HFFc6 (cell line): ENCODE measurements around the gene SUB1. TPM values are rescaled to one million over a fixed set of nuclear protein-coding genes. Genes with fewer than 3 reads are reported as not detected.

Experiments used
- DNase-seq: peaks from one replicate; pipeline ENCODE4 v3.0.0-alpha.2; 2018
- H3K27ac Mint-ChIP-seq: 2 replicates; pipeline ENCODE4 v1.8.0; 2020; ENCODE audit warnings: mild to moderate bottlenecking, mixed read lengths
- H3K27me3 Mint-ChIP-seq: 2 replicates; pipeline ENCODE4 v1.8.0; 2021; ENCODE audit warnings: mild to moderate bottlenecking, moderate library complexity, mixed read lengths; ENCODE audit not compliant: insufficient read depth
- H3K36me3 Mint-ChIP-seq: 2 replicates; pipeline ENCODE4 v1.8.0; 2021; ENCODE audit warnings: low read depth, mixed read lengths
- H3K4me1 Mint-ChIP-seq: 2 replicates; pipeline ENCODE4 v1.8.0; 2020; ENCODE audit warnings: low read depth, mixed read lengths
- H3K4me3 Mint-ChIP-seq: 2 replicates; pipeline ENCODE4 v1.8.0; 2020; ENCODE audit warnings: mild to moderate bottlenecking, moderate library complexity, mixed read lengths
- H3K9me3 Mint-ChIP-seq: 2 replicates; pipeline ENCODE4 v1.8.0; 2020; ENCODE audit warnings: mild to moderate bottlenecking, mixed read lengths
- CTCF ChIP-seq: fragments of 200-600 bp; sonication (generic); IDR thresholded peaks from 2 replicates; pipeline ENCODE4 v1.5.0; 2021; ENCODE audit warnings: antibody characterized with exemption, mild to moderate bottlenecking
- total RNA-seq, 6 experiments: library from RNA; stranded (reverse); fragmentation: NEBNext Ultra II Directional; extraction: Animal tissue kit (Norgen Biotek cat#: 25700); gene quantifications; 2 replicates in 1 of 6; 3 replicates in 5 of 6; pipeline ENCODE4 v1.2.3, GENCODE V29; 2021

The SUB1 gene
- total RNA-seq, 6 experiments from 2014 or later, result 288 to 354 (median 319) TPM

GRCh38 chr5:32598260-32598937 is 13.0 kb downstream of the SUB1 start:
- Mint-ChIP-seq H3K27me3 (no peaks in the 10 kb centered on the region), H3K9me3 (no peaks in the 10 kb centered on the region), H3K36me3 (peaks cover 55% of the 10 kb centered on the region), H3K27ac (peak overlapping the region; percentile 58), H3K4me3 (no peak overlapping the region), H3K4me1 (peaks cover 81% of the 10 kb centered on the region)
- no peak for DNase-seq
- TF ChIP-seq CTCF, result no peak

- Mint-ChIP-seq H3K36me3 (peaks cover 56% of the 10 kb centered on the region), H3K4me3 (no peak overlapping the region), H3K9me3 (no peaks in the 10 kb centered on the region), H3K4me1 (peaks cover 77% of the 10 kb centered on the region), H3K27ac (peak overlapping the region; percentile 58), H3K27me3 (no peaks in the 10 kb centered on the region)
- no peak for DNase-seq
- TF ChIP-seq CTCF, result no peak
Observed at GRCh38 chr5:32598997-32599549, 13.7 kb downstream of the SUB1 start.

- DNase-seq, result peak; percentile 79
- H3K9me3 Mint-ChIP-seq, result no peaks in the 10 kb centered on the region
- no peaks in the 10 kb centered on the region for H3K27me3 Mint-ChIP-seq
- H3K36me3 Mint-ChIP-seq, result peaks cover 54% of the 10 kb centered on the region
- H3K4me1 Mint-ChIP-seq, result peaks cover 71% of the 10 kb centered on the region
- H3K4me3 Mint-ChIP-seq, result peak overlapping the region; percentile 36
- peak overlapping the region; percentile 58 for H3K27ac Mint-ChIP-seq
- TF ChIP-seq CTCF, result no peak
Observed at GRCh38 chr5:32600054-32600622, 14.8 kb downstream of the SUB1 start.

GRCh38 chr5:32601623-32602295 is 16.4 kb downstream of the SUB1 start:
- Mint-ChIP-seq H3K27me3 (no peaks in the 10 kb centered on the region), H3K4me3 (peak overlapping the region; percentile 21; the same call in 1 of the 2 replicates), H3K36me3 (peaks cover 44% of the 10 kb centered on the region), H3K9me3 (no peaks in the 10 kb centered on the region), H3K4me1 (peaks cover 55% of the 10 kb centered on the region), H3K27ac (peak overlapping the region; percentile 14; the same call in 1 of the 2 replicates)
- no peak for DNase-seq
- no peak for TF ChIP-seq CTCF

- DNase-seq, result no peak
- no peak for TF ChIP-seq CTCF
- H3K36me3 Mint-ChIP-seq, result peaks cover 36% of the 10 kb centered on the region
- H3K4me3 Mint-ChIP-seq, result no peak overlapping the region
- no peaks in the 10 kb centered on the region for H3K9me3 Mint-ChIP-seq
- H3K4me1 Mint-ChIP-seq, result peaks cover 45% of the 10 kb centered on the region
- H3K27me3 Mint-ChIP-seq, result no peaks in the 10 kb centered on the region
- no peak overlapping the region for H3K27ac Mint-ChIP-seq
Observed at GRCh38 chr5:32602906-32603305, 17.5 kb downstream of the SUB1 start.
